Anterior cingulate cortex (tissue), 58 donors: ENCODE results near the gene FAM241A.
A peak's percentile ranks its signal among the peaks of the same experiment; 100 is the strongest.
"Not testable (repeated sequence)": the region's sequence is repeated elsewhere in the genome, so short reads cannot be mapped to it uniquely, and the experiment has no call there.

Source experiments
- DNase-seq, 58 donors: peaks; one replicate each; lab custom pipeline; 2025; lab: John Stamatoyannopoulos, UW

The FAM241A gene

DNA sequence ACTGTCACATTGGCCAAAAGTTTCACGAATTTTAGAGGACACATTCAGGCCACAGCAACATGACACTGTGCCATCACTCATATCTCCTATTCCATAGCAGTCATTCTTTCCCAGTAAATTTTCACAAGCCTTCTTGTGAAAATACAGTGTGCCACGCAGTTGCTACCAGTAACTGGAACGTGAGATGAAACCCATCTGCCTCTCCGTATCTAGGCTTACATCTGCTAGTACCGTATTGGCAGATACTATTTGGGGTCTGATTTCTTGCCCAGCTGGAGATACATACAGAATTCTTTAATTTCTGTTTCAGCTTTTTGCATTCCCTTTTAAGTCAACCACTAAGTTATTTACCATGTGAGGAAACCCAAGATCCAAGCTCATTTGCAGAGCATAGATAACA is 8.7 kb upstream of the FAM241A start:
- no peak for DNase-seq

GRCh38 chr4:112138538-112138937 is 6.7 kb upstream of the FAM241A start:
- no peak for DNase-seq

GRCh38 chr4:112140536-112140935 is 4.7 kb upstream of the FAM241A start:
- DNase-seq: no peak

GRCh38 chr4:112141366-112142138 is 3.7 kb upstream of the FAM241A start:
- DNase-seq: no peak

GRCh38 chr4:112142182-112142581 is 3.1 kb upstream of the FAM241A start:
- DNase-seq: no peak

DNA sequence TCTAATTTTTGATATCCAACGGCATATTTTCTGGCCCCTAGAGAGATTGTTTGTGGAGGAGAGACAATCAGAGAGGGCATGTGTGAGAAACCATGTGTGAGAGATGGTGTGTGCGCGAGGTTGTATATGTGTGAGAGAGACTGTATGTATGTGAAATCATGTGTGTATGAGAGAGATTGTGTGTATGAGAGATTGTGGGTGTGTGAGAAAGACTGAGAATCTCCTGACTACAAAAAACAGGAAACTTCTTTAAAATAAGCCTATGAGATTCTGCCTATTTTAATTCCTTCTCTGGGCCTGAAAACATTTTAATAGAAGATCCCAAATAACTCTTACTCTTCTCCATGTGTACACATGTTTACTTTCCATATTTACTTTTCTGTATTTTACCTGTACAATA is 1.5 kb upstream of the FAM241A start:
- no peak for DNase-seq

- peak in 7 of 58 donors; percentile 6 to 54 (median 27) for DNase-seq
Observed at GRCh38 chr4:112144546-112145325, 518 bp upstream of the FAM241A start.

GRCh38 chr4:112145790-112146501 is 692 bp downstream of the FAM241A start:
- DNase-seq: peak in 39 of 58 donors; percentile 4 to 50 (median 21)

GRCh38 chr4:112146502-112146813 is 1.2 kb downstream of the FAM241A start:
- DNase-seq: no peak

- no peak for DNase-seq
Observed at GRCh38 chr4:112147697-112148096, 2.4 kb downstream of the FAM241A start.

DNA sequence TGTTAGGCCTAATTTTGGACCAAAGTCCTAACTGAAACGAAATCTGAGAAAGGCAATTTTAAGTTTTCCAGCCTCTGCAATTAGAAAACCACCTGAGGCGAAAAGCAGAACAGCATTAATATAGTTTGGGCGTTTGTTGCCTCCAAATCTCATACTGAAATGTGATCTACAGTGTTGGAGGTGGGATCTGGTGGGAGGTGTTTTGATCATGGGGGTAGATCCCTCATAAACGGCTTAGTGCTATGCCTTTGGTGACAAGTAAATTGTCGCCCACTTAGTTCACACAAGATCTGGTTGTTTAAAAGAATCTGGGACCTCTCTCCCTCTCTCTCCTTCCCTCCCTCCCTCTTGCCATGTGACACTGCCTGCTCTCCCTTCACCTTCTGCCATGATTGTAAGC is 5.7 kb downstream of the FAM241A start:
- no peak for DNase-seq

GRCh38 chr4:112152521-112152920 is 7.3 kb downstream of the FAM241A start:
- DNase-seq: no peak

GRCh38 chr4:112153211-112153791 is 8.0 kb downstream of the FAM241A start:
- DNase-seq: no peak

- no peak for DNase-seq
Observed at GRCh38 chr4:112156112-112156511, 10.9 kb downstream of the FAM241A start.

DNA sequence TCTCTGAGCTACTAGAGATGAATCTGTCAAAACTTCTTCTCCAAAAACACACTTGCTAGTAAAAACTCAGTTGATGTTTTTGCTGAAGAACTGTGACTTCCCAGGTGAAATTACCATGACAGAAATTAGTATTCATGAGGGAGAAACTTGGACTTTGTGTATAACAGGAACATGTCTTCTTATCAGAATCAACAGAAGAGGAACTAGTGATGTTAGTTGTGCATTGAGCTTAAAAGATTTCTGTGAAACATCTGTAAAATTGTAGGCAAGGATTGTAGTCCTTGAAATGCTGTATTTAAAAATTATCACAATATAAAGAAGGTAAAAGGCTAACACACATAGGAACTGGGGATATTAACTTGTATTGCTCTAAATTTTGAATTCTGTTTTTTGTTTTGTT is 11.3 kb downstream of the FAM241A start:
- DNase-seq: no peak

DNA sequence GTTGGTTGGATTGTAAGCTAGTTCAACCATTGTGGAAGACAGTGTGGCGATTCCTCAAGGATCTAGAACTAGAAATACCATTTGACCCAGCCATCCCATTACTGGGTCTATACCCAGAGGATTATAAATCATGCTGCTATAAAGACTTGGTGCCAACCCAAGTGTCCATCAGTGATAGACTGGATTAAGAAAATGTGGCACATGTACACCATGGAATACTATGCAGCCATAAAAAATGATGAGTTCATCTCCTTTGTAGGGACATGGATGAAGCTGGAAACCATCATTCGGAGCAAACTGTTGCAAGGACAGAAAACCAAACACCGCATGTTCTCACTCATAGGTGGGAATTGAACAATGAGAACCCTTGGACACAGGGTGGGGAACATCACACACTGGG is 18.5 kb downstream of the FAM241A start:
- DNase-seq: not testable (repeated sequence)

- DNase-seq: no peak
Observed at GRCh38 chr4:112167794-112168193, 22.5 kb downstream of the FAM241A start.

- DNase-seq: no peak
Observed at GRCh38 chr4:112168719-112169500, 23.7 kb downstream of the FAM241A start.

DNA sequence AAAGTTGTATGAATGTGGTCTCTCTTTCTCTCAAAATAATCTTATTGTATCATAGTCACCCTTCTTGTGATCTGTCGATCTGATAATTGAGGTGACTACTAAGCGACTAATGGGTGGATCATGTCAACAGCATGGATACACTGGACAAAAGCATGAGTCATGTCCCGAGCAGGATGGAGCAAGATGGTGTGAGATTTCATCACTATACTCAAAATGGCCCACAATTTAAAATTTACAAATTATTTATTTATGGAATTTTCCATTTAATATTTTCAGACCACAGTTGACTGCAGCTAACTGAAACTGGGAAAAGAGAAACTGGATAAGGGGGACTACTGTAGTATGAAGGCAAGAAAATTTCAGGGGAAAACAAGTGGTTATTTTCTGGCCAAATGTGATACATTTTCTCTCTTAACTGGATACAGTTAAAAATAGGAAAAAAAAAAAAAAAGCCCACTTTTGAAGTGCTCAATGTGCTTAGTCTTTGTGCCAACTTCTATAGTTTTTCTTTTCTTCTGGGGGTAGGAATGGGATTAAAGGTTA is 25.3 kb downstream of the FAM241A start:
- DNase-seq: no peak
